ENCODE data around the gene LZTS2.
A peak's percentile ranks its signal among the peaks of the same experiment; 100 is the strongest.

The LZTS2 gene

GRCh38 chr10:101035916-101036702 lies 36.5 kb downstream of the LZTS2 start:
- no peak overlapping the region for H3K27ac ChIP-seq (ENCODE audit: extremely low read depth, low read depth, low read length)
- peaks cover 18% of the 10 kb centered on the region for H3K4me1 ChIP-seq (ENCODE audit: control insufficient read depth, insufficient read depth, low read length)
- no peak overlapping the region for H3K4me3 ChIP-seq (ENCODE audit: low read depth, low read length)
- H3K36me3 ChIP-seq (ENCODE audit: control insufficient read depth in 2 of 2, insufficient read depth in 1 of 2, low read length in 2 of 2) = peaks cover 0 to 19% of the 10 kb centered on the region in 2 experiments; a peak in 1 of 3 replicates
- no peaks in the 10 kb centered on the region for H3K9me3 ChIP-seq (ENCODE audit: control insufficient read depth, insufficient read depth, low read depth, low read length)
- POLR2A ChIA-PET = no interaction called here
- TF ChIP-seq ZNF654 (tag by site-specific recombination; IDR thresholded peaks at IDR 0.05; ENCODE audit: low read depth) (no peak), REPIN1 (tag by site-specific recombination; IDR thresholded peaks at IDR 0.05; ENCODE audit: low read depth) (no peak), ZNF433 (tag by site-specific recombination; IDR thresholded peaks at IDR 0.05; ENCODE audit: low read depth) (no peak), ZNF274 (IDR thresholded peaks at IDR 0.05; ENCODE audit: low read length) (no peak), ZNF274 (tag by site-specific recombination; IDR thresholded peaks at IDR 0.05; ENCODE audit: borderline replicate concordance) (no peak), ZNF791 (tag by site-specific recombination; IDR thresholded peaks at IDR 0.05) (no peak), ZEB2 (tag by site-specific recombination; IDR thresholded peaks at IDR 0.05) (no peak), ZNF114 (tag by site-specific recombination; IDR thresholded peaks at IDR 0.05) (no peak), ZNF560 (tag by site-specific recombination; IDR thresholded peaks at IDR 0.05; ENCODE audit: borderline replicate concordance) (no peak), ZNF266 (tag by site-specific recombination; IDR thresholded peaks at IDR 0.05; ENCODE audit: low read depth) (no peak), ZNF645 (tag by site-specific recombination; IDR thresholded peaks at IDR 0.05) (no peak), ZNF626 (tag by site-specific recombination; IDR thresholded peaks at IDR 0.05) (no peak), FEZF1 (tag by site-specific recombination; IDR thresholded peaks at IDR 0.05) (no peak), ZNF292 (tag by site-specific recombination; IDR thresholded peaks at IDR 0.05; ENCODE audit: borderline replicate concordance, low read depth) (no peak)
- TF ChIP-seq, protein P1, sequence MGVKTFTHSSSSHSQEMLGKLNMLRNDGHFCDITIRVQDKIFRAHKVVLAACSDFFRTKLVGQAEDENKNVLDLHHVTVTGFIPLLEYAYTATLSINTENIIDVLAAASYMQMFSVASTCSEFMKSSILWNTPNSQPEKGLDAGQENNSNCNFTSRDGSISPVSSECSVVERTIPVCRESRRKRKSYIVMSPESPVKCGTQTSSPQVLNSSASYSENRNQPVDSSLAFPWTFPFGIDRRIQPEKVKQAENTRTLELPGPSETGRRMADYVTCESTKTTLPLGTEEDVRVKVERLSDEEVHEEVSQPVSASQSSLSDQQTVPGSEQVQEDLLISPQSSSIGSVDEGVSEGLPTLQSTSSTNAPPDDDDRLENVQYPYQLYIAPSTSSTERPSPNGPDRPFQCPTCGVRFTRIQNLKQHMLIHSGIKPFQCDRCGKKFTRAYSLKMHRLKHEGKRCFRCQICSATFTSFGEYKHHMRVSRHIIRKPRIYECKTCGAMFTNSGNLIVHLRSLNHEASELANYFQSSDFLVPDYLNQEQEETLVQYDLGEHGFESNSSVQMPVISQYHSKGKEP (tag by site-specific recombination; IDR thresholded peaks at IDR 0.05) = no peak
- TF ChIP-seq, protein P2, sequence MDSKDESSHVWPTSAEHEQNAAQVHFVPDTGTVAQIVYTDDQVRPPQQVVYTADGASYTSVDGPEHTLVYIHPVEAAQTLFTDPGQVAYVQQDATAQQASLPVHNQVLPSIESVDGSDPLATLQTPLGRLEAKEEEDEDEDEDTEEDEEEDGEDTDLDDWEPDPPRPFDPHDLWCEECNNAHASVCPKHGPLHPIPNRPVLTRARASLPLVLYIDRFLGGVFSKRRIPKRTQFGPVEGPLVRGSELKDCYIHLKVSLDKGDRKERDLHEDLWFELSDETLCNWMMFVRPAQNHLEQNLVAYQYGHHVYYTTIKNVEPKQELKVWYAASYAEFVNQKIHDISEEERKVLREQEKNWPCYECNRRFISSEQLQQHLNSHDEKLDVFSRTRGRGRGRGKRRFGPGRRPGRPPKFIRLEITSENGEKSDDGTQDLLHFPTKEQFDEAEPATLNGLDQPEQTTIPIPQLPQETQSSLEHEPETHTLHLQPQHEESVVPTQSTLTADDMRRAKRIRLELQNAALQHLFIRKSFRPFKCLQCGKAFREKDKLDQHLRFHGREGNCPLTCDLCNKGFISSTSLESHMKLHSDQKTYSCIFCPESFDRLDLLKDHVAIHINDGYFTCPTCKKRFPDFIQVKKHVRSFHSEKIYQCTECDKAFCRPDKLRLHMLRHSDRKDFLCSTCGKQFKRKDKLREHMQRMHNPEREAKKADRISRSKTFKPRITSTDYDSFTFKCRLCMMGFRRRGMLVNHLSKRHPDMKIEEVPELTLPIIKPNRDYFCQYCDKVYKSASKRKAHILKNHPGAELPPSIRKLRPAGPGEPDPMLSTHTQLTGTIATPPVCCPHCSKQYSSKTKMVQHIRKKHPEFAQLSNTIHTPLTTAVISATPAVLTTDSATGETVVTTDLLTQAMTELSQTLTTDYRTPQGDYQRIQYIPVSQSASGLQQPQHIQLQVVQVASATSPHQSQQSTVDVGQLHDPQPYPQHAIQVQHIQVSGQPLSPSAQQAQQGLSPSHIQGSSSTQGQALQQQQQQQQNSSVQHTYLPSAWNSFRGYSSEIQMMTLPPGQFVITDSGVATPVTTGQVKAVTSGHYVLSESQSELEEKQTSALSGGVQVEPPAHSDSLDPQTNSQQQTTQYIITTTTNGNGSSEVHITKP (tag by site-specific recombination; IDR thresholded peaks at IDR 0.05) = no peak
- CTCF ChIA-PET = interaction anchor here (1.7 to 2.7 kb wide), 3 partner anchors 18 to 60 kb away, joined by 9 to 17 read pairs (median 12); no protein-coding TSS in a partner anchor

DNA sequence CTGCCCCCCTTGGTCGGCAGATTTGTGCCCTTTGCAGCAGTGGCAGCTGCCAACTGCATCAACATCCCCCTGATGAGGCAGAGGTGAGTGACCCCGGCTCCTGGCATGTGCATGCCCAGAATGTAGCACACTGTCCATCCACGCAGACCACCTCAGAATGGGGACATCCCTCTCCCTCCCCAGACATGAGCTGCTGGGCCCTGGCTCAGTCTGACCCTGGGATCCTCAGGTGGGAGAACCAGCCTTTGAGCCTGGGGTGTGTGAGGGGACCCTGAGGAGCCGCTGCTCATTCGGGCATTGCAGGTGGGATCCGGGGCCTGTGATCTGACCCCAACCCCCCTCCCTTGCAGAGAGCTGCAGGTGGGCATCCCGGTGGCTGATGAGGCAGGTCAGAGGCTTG lies 37.1 kb downstream of the LZTS2 start:
- TF ChIP-seq GLI2 (tag by site-specific recombination; IDR thresholded peaks at IDR 0.05; ENCODE audit: borderline replicate concordance, low read depth) (no peak), GLIS2 (tag by site-specific recombination; IDR thresholded peaks at IDR 0.05) (0 out of 2 replicates have a peak, but pooled peaks have one; percentile 3), TSHZ1 (tag by site-specific recombination; IDR thresholded peaks at IDR 0.05; ENCODE audit: borderline replicate concordance) (no peak)
- peaks cover 0 to 19% of the 10 kb centered on the region in 2 experiments; a peak in 1 of 3 replicates for H3K36me3 ChIP-seq (ENCODE audit: control insufficient read depth in 2 of 2, insufficient read depth in 1 of 2, low read length in 2 of 2)
- no peaks in the 10 kb centered on the region for H3K9me3 ChIP-seq (ENCODE audit: control insufficient read depth, insufficient read depth, low read depth, low read length)
- CTCF ChIA-PET = interaction anchor here (2.5 kb wide), 1 partner anchor 18 kb away, joined by 17 read pairs; no protein-coding TSS in a partner anchor
- peaks cover 15% of the 10 kb centered on the region for H3K4me1 ChIP-seq (ENCODE audit: control insufficient read depth, insufficient read depth, low read length)
- H3K4me3 ChIP-seq (ENCODE audit: low read depth, low read length) = no peak overlapping the region
- POLR2A ChIA-PET = no interaction called here
- H3K27ac ChIP-seq (ENCODE audit: extremely low read depth, low read depth, low read length) = no peak overlapping the region
